ENCODE results near the gene BBOF1.

Gene BBOF1

DNA sequence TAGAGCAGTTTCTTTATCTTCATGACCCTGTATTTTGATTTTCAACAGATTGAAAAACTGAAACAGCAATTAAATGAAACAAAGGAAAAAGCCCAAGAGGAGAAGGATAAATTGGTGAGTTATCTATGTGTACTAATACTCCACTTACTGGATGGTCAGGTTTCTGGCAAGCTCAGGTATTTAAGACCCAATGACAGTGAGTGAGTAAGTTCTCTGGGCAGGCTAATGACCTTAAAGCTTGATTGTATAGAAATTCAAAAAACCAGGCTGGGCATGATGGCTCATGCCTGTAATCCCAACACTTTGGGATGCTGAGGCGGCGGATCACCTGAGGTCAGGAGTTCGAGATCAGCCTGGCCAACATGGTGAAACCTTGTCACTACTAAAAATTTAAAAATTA is 10.0 kb downstream of the BBOF1 start:
- DNase-seq = no peak

DNA sequence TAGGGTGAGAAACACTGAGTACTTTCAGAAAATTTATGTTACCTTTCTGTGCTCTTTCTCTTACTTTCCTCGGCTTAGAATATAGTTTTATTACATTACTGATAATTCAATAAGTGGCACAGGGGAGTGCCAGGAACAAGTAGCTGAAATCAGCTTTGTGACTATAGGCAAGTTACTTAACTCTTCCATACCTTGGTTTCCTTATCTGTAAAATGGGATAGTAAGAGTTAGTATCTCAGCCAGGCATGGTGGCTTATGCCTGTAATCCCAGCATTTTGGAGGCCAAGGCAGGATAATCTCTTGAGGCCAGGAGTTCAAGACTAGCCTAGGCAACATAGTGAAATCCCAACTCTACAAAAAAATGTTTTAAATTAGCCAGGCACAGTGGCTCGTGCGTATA is 15.4 kb downstream of the BBOF1 start:
- no peak for DNase-seq

DNA sequence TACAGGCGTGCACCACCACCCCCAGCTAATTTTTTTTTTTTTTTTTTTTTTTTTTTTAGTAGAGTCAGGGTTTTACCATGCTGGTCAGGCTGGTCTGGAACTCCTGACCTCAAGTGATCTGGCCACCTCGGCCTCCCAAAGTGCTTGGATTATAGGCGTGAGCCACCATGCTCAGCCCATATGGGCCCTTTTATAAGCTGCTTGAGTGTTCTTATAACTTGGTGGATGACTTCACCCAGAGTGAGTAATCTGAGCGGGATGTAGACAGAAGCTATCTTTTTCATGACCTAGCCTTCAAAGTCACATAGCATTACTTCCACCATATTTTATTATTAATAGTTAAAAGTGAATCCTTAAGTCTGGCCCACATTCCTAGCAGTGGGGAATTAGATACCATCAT is 16.4 kb downstream of the BBOF1 start:
- no peak for DNase-seq

GRCh38 chr14:74038020-74038859 is 19.1 kb downstream of the BBOF1 start:
- DNase-seq = peak; percentile 42 to 89

- no peak for DNase-seq
Observed at GRCh38 chr14:74042296-74042695, 23.1 kb downstream of the BBOF1 start.

GRCh38 chr14:74045522-74045921 is 26.4 kb downstream of the BBOF1 start:
- DNase-seq = no peak

- no peak for DNase-seq
Observed at GRCh38 chr14:74048281-74048680, 29.1 kb downstream of the BBOF1 start.

DNA sequence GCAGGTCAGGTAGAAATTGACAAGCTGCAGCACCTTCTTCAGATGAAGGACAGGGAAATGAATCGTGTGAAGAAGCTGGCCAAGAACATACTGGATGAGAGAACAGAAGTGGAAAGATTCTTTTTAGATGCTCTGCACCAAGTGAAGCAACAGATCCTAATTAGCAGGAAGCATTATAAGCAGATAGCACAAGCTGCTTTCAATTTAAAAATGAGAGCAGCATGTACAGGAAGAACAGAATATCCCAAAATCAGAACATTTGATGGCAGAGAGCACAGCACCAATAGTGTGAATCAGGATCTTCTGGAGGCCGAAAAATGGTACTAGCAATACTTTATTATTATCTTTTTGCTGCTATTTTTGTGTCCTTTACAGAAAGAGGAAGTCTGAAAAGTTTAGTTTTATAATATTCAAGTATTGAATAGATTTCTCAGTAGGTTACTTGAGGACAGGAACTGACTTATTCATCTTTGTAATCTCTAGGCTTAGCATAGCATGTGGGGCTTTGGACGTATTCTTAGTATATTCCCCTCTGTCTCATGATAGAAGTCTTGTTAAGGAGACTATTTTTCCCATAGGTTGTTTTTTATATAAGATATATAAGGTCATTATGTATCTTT is 30.8 kb downstream of the BBOF1 start:
- DNase-seq = peak in 1 of 2 donors; percentile 17

- no peak for DNase-seq
Observed at GRCh38 chr14:74062809-74063150, 43.6 kb downstream of the BBOF1 start.

DNA sequence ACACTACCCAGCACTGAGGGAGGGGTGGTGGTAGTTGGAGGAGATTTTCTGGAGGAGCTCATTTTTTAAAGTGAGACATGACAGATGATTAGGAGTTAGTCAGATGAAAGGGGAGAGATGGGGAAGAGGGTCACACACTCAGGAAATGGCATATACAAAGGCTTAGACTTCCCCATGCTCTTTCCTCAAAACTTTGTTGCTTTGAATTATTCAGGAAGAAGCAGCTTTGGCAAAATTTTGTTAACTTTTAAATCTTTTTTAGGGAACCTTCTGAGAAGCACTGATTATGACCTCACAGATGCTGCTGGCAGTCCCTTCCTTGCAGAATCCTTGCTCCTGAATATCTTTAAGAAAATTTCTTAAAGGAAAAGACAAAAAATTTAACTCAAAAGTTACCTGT is 45.3 kb downstream of the BBOF1 start:
- peak; percentile 20 to 21 for DNase-seq

DNA sequence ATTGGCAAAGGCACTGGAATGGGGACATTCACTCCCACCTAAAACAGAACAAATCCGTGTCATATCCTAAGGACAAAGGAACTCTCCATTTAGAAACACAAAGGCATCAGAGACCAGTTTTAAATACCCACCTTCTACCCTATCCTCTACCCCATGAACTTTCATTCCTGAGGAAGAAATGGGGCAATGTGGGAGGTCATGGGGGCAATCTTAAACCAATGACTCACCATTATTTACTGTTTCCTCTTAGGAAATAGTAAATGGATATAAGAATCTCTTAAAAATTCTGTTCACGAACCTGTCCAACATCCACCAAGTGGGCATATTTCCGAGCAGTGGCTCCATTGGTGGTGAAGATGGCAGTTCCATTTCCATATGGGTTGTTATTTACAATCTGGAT is 45.7 kb downstream of the BBOF1 start:
- DNase-seq = peak; percentile 27 to 30

- no peak for DNase-seq
Observed at GRCh38 chr14:74065746-74066575, 46.8 kb downstream of the BBOF1 start.

GRCh38 chr14:74077401-74077800 is 58.3 kb downstream of the BBOF1 start:
- no peak for DNase-seq

DNA sequence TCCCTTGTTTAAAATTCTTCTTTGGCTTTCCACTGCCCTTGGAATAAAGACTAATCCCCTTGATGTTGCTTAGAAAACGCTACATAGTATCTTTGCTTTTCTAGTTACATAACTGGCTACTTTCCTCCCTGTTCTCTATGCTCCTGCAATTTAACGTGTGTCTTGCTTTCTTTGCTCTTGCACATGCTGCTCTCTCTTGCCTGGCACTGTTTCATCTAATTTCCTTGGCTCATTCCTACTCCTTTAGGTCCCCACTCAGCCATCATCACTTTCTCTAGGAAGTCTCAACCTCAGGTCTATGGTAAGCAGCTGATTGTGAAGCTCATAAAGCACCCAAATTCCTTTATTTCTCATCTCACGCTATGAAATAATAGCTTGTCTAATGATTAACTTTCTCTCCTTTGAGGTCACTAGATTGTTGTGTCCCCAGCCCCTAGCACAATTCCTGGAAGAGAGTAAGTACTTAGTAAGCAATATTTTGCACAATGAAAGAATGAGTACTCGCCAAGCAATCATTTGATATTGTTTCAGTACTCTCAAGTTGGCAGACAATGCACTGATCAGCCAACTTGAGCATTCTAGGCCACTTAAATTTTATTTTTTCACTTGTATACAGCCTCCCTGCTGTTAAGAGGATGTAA is 61.8 kb downstream of the BBOF1 start:
- DNase-seq = no peak

DNA sequence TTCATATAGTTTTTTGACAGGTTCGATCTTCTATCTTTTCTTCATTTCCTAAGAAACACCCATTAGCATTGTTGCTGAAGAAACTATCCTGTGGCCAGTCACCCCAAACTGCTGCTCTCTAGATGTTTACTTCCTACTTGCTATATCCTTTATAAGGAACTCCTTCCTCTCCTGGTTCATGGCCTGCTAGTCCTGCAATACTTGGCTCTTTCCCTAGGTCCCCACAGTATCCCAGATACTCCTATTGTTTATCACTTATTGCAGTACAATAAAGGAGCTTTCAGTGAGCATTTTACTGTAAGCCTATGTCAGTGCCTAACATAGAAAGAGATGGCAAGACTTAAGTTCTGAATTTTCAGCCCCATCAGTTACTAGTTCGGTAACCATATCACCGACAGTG is 62.3 kb downstream of the BBOF1 start:
- no peak for DNase-seq

DNA sequence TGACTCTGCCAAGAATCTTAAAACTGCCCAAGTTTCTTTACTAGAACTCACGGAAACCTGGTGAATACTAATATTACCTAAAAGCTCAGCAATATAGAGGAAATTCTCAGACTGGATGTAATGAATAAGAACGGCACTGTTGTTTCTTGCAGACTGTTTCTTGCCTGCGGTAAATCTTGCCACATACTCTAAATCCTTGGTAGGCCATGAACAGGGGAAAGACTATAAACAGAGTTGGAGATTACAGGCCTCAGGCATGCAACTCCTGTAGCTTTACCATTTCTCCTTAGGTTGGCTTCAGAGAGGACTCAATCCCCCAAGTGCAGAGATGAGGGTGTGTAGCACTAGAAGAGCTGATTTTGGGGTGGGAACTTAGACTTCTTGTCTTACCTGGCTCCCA is 64.0 kb downstream of the BBOF1 start:
- no peak for DNase-seq

DNA sequence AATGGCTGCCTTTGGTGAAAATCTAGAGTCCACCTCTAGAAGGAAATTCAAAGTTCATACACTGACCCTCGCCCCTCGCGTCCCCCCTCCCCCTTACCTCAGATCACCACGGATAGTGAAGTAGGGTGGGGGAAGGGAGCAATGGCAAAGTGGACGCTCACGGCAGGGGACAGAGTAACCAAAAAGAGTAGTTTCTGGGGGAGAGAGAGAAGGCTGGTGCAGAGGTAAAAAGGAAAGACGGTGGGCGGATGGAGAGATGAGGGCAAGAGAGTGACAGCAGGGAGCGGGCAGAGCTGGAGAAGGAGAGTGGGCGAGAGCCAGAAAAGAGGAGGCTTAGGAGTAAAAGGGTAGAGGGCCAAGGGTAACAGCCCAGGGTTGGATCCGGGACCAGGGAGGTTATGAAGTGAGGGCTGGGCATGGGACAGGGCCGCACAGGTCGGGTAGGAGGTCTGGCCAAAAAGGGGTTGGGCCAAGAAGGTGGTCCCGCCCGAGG is 64.7 kb downstream of the BBOF1 start:
- DNase-seq = no peak

- peak; percentile 100 for DNase-seq
Observed at GRCh38 chr14:74084277-74085046, 65.3 kb downstream of the BBOF1 start, which contains the start of the genes ALDH6A1 and LIN52. Gene ALDH6A1, minus strand, starts transcription at chr14:74084453. Its CDS starts 59 bp downstream, at chr14:74084394. Gene LIN52, plus strand, starts transcription at chr14:74084956. Its CDS starts 19 bp downstream, at chr14:74084975.

GRCh38 chr14:74085047-74085637 is 66.0 kb downstream of the BBOF1 start:
- DNase-seq = no peak

GRCh38 chr14:74085828-74086227 is 66.7 kb downstream of the BBOF1 start:
- DNase-seq = peak; percentile 12 to 31

DNA sequence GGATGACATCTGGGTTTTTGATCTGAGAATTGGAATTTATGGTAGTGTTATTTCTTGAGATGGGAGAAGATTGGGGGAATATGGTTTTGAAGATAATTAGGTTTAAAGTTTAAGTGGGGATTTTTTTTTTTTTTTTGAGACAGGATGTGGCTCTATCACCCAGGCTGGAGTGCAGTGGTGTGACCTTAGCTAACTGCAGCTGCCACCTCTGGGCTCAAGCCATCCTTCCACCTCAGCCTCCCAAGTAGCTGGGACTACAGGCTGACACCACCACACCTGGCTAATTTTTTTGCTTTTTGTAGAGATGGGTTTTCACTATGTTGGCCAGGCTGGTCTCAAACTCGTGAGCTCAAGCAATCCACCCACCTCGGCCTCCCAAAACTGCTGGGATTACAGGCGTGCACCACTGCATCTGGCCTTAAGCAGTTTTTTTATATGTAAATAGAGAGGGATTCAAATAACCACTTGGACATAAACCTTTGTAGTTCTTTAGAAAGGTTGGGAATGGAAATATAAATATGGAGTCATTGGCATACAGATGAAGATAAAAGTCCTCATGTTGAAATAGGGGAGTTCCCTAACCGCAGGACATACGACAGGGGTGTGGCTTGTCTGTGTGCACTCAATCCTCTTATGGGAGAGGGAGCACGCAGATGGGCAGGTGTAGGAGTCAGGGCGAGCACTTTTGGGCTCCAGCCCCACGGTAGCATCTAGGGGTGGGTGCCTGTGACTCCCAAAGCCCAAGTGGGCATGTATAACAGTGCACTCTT is 70.3 kb downstream of the BBOF1 start:
- peak; percentile 34 to 36 for DNase-seq
